Loucy (cell line): ENCODE results near the gene HSPBP1.

ENCODE experiments used
- H2AFZ ChIP-seq: fragments of 200-600 bp; sonication (generic); 2 replicates; pipeline ENCODE4 v1.6.0; 2016; ENCODE audit warnings: antibody characterized with exemption, mild to moderate bottlenecking, low read length, moderate library complexity
- H3F3A ChIP-seq: fragments of 200-600 bp; 2 replicates; pipeline ENCODE4 v1.6.0; 2016; ENCODE audit warnings: antibody characterized with exemption, low read depth, mild to moderate bottlenecking
- H3K27me3 ChIP-seq: fragments of 200-600 bp; sonication (generic); 2 replicates; pipeline ENCODE4 v1.6.1; 2014; ENCODE audit warnings: low read length, mild to moderate bottlenecking; ENCODE audit not compliant: insufficient read depth, poor library complexity, severe bottlenecking
- H3K36me3 ChIP-seq: fragments of 200-600 bp; sonication (generic); 2 replicates; pipeline ENCODE4 v1.6.1; 2016; ENCODE audit warnings: low read length; ENCODE audit not compliant: insufficient read depth
- H3K4me1 ChIP-seq: fragments of 200-600 bp; sonication (generic); 2 replicates; pipeline ENCODE4 v1.5.1; 2014; ENCODE audit warnings: low read length, mild to moderate bottlenecking; ENCODE audit not compliant: insufficient read depth, poor library complexity, severe bottlenecking
- H3K4me2 ChIP-seq: fragments of 200-600 bp; sonication (generic); 2 replicates; pipeline ENCODE4 v1.6.0; 2014; ENCODE audit warnings: antibody characterized with exemption, low read length, low read depth, mild to moderate bottlenecking; ENCODE audit not compliant: poor library complexity, severe bottlenecking
- H3K4me3 ChIP-seq: fragments of 200-600 bp; sonication (generic); 2 replicates; pipeline ENCODE4 v1.5.1; 2014; ENCODE audit warnings: low read length, mild to moderate bottlenecking, mixed read lengths; ENCODE audit not compliant: poor library complexity, severe bottlenecking
- H3K79me2 ChIP-seq: fragments of 200-600 bp; sonication (generic); 2 replicates; pipeline ENCODE4 v1.6.1; 2014; ENCODE audit warnings: low read length; ENCODE audit not compliant: insufficient read depth
- H3K9ac ChIP-seq: fragments of 200-600 bp; sonication (generic); 2 replicates; pipeline ENCODE4 v1.6.0; 2014; ENCODE audit warnings: mild to moderate bottlenecking, low read depth, low read length, moderate library complexity; ENCODE audit not compliant: poor library complexity, severe bottlenecking
- H3K9me2 ChIP-seq: fragments of 200-600 bp; sonication (generic); replicated peaks from 2 replicates; pipeline ENCODE4 v1.6.1; 2016; ENCODE audit warnings: low read depth, low read length, mixed read lengths
- H3K9me3 ChIP-seq: fragments of 200-600 bp; sonication (generic); 2 replicates; pipeline ENCODE4 v1.6.1; 2014; ENCODE audit warnings: mild to moderate bottlenecking, antibody characterized with exemption, low read length, low read depth; ENCODE audit not compliant: insufficient read depth
- H4K20me1 ChIP-seq: fragments of 200-600 bp; sonication (generic); 2 replicates; pipeline ENCODE4 v1.6.0; 2014; ENCODE audit warnings: antibody characterized with exemption, low read length, mild to moderate bottlenecking; ENCODE audit not compliant: insufficient read depth, poor library complexity, severe bottlenecking
- EZH2phosphoT487 ChIP-seq: fragments of 200-600 bp; IDR thresholded peaks from 2 replicates; pipeline ENCODE4 v1.6.1; 2018; ENCODE audit warnings: antibody characterized with exemption, mild to moderate bottlenecking, moderate library complexity, borderline replicate concordance
- TF ChIP-seq, protein P1 (sequence below): fragments of 200-600 bp; sonication (generic); conservative IDR thresholded peaks from 2 replicates; pipeline ENCODE4 v1.5.1; 2014; ENCODE audit warnings: mild to moderate bottlenecking, antibody characterized with exemption, low read length

Gene HSPBP1

DNA sequence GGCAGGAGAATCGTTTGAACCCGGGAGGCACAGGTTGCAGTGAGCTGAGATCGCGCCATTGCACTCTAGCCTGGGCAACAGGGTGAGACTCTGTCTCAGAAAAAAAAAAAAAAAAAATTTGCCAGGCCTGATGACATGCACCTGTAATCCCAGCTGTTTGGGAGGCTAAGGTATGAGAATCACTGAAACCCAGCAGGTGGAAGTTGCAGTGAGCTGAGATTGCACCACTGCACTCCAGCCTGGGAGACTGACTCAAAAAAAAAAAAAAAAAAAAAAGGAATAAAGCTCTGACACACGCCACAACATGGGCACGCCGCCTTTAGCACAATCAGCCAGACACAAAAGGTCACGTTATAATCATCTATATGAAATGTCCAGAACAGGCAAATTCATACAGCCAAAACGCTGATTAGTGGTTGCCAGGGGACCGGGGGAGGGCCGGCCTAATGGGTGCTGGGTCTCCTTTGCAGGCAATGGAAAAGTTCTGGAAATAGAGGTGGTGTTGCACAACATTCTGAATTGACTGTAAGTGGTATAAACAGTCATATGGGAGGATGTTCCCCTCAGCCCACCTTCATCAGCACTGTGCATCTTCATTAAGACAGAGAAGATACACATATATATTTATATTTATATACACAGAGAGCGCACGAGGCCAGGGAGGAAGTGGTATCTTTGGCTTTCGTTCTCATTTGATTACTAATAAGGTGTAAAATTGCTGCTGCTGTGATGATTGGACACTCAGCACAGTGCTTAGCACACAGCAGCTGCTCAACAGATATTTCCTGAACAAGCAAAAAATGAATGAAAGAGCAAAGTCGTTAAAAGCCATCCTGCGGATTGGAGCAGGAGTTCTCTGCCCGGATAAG, 3.8 kb downstream of the HSPBP1 start:
- no peak overlapping the region for H3K4me2 ChIP-seq

DNA sequence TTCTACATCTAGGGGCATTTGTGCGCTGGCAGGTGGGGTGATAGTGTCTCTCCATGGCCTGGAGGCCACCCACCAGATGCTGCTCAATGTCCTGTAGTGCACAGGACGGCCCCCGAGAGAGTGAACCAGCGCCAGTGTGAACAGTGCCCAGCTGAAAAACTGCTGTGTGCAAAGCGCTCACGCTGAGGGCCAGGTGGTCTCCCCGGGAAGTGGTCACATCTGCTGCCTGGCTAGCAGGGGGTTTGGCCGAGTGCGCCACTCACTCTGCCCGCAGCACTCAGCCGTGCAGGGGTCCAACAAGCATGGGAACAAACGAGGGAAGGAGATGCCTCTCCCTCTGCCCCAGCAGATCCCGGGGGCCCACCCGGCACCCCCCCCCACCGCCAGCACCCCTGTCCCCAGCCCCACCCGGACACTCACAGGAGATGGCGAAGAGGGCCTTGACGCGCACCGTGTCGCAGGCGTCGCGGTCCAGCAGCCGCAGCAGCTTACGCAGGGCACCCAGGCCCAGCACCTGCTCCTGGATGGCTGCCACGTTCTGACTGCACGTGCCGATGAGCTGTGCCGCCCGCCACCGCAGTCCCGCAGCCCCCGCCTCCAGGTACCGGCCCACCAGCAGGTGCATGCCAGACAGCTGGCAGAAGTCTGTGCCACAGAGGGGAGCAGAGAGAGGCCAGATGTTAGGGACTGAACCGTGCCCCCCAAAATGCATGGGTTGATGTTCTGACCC, 5.8 kb downstream of the HSPBP1 start:
- Histone ChIP-seq H3K4me3 (no peak overlapping the region), H4K20me1 (no peaks in the 10 kb centered on the region), H3K79me2 (peaks cover 12% of the 10 kb centered on the region), H3K27me3 (no peaks in the 10 kb centered on the region), H3K9me3 (no peaks in the 10 kb centered on the region), H3K36me3 (no peaks in the 10 kb centered on the region), H3K9me2 (no peaks in the 10 kb centered on the region), H3K4me1 (peaks cover 3% of the 10 kb centered on the region), H3K9ac (no peak overlapping the region), H3K4me2 (no peak overlapping the region), H2AFZ (no peak overlapping the region), H3F3A (no peaks in the 10 kb centered on the region)
- TF ChIP-seq EZH2phosphoT487 = no peak
- TF ChIP-seq, protein P1, sequence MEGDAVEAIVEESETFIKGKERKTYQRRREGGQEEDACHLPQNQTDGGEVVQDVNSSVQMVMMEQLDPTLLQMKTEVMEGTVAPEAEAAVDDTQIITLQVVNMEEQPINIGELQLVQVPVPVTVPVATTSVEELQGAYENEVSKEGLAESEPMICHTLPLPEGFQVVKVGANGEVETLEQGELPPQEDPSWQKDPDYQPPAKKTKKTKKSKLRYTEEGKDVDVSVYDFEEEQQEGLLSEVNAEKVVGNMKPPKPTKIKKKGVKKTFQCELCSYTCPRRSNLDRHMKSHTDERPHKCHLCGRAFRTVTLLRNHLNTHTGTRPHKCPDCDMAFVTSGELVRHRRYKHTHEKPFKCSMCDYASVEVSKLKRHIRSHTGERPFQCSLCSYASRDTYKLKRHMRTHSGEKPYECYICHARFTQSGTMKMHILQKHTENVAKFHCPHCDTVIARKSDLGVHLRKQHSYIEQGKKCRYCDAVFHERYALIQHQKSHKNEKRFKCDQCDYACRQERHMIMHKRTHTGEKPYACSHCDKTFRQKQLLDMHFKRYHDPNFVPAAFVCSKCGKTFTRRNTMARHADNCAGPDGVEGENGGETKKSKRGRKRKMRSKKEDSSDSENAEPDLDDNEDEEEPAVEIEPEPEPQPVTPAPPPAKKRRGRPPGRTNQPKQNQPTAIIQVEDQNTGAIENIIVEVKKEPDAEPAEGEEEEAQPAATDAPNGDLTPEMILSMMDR = no peak

More for the DNA sequence above, 3.8 kb downstream of the HSPBP1 start:
- Histone ChIP-seq H3K4me3 (no peak overlapping the region), H3K79me2 (peaks cover 17% of the 10 kb centered on the region), H3K36me3 (no peaks in the 10 kb centered on the region), H4K20me1 (no peaks in the 10 kb centered on the region), H3F3A (peaks cover 5% of the 10 kb centered on the region; the same call in 1 of the 2 replicates), H3K9me2 (no peaks in the 10 kb centered on the region), H3K9ac (no peak overlapping the region), H3K9me3 (no peaks in the 10 kb centered on the region), H3K27me3 (no peaks in the 10 kb centered on the region), H3K4me1 (peaks cover 12% of the 10 kb centered on the region), H2AFZ (no peak overlapping the region)
- no peak for TF ChIP-seq EZH2phosphoT487
- TF ChIP-seq, protein P1 = no peak

DNA sequence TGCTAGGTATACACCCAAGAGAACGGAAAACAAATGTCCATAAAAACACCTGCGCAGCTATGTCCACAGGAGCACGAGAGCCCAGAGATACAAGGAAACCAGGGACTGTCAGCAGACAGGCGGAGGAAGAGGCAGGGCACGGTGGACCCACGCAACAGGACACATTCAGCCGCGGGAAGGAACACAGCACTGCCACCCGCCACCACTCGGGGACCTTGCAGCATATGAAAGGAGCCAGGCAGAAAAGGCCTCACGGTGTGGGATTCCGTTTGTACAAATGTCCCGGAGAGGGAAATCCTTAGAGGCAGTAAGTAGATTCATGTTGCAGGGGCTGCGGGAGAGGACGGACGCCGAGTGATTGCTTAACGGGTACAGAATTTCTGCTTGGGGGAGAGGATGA, 7.8 kb downstream of the HSPBP1 start:
- H3K4me2 ChIP-seq = no peak overlapping the region
- H3K9me2 ChIP-seq = no peaks in the 10 kb centered on the region
- H3F3A ChIP-seq = no peaks in the 10 kb centered on the region
- no peaks in the 10 kb centered on the region for H3K4me1 ChIP-seq
- no peak overlapping the region for H3K9ac ChIP-seq
- H2AFZ ChIP-seq = no peak overlapping the region
- H3K9me3 ChIP-seq = no peaks in the 10 kb centered on the region
- no peaks in the 10 kb centered on the region for H4K20me1 ChIP-seq
- H3K27me3 ChIP-seq = no peaks in the 10 kb centered on the region
- no peaks in the 10 kb centered on the region for H3K79me2 ChIP-seq
- no peak for TF ChIP-seq EZH2phosphoT487
- TF ChIP-seq, protein P1 = no peak
- H3K4me3 ChIP-seq = no peak overlapping the region
- no peaks in the 10 kb centered on the region for H3K36me3 ChIP-seq
